GM18511 (cell line): ENCODE results near the gene ARL5C.

ENCODE experiments used
- ATAC-seq: cut with Tn5 transposase; IDR thresholded peaks from one replicate; pipeline ENCODE4 v1.9.1; 2021; ENCODE audit warnings: mild to moderate bottlenecking, moderate library complexity; ENCODE audit not compliant: unreplicated experiment

ARL5C gene

GRCh38 chr17:39110435-39111136 lies 55.4 kb downstream of the ARL5C start:
- no peak for ATAC-seq

DNA sequence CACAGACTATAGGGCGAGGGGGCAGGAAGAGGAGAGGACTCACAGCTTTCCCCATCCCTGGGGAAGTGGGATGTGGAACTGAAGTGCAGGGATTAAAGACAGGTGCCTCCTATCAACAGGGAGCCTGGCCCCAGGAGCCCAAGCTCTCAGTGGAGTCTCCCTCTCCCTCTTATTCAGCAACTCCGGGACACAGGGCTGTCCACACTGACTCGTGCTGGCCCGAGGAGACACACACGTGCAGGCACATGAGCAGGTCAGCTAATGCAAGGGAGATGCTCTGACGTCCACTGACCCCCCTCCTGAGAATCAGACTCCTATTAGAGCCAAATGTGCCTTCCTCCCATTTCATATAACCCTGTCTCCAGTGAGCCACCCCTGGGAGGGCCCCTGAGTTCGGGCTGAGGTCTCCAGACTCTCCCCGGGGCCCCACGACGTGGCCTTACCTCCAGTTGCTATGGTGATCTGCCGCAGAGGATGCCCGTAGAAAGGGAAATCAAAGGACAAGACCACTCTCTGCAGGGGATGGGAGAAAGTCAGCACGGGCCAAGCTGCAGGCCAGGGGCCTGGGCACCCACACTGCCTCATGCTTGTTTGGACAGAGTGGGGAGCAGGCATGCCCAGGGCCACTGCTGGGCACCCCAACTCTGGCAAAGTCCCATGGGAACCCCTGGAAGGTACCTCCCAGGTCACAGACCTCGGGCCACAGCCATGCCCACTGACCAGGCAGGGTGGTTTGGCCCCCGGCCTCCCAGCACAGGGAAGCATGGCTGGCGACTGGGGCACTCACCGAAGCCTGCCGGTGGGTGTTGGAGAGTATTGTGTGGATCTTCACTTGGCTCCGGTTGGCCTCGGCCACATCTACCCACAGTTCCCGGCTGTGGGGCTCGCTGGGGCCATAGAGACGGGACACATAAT lies 57.2 kb downstream of the ARL5C start:
- ATAC-seq: no peak

DNA sequence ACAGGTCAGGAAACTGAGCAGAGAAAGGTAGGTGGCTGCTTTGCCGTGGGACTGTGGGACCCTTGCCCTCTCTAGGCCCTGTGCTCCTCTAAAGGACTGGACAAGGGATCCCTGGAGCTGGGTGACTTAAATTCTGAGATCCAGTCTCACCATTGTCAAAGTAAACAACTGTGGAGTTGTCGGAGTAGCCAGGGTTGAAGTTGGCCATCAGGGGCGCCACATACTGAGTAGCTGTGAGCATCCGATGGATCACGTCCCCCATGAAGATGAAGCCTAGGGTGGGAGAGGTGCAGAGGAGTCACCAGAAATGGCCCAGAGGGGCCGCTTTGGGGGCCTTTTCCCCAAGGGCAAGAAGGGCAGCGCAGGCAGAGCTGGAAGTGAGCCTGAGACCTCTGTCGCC lies 58.0 kb downstream of the ARL5C start:
- ATAC-seq: no peak

- no peak for ATAC-seq
Measured at GRCh38 chr17:39107155-39107554, 58.8 kb downstream of the ARL5C start.
